Kidney epithelial cell (primary cell): ENCODE results near the gene ECSIT. TPM values are rescaled to one million over a fixed set of nuclear protein-coding genes. Genes with fewer than 3 reads are reported as not detected.

ENCODE experiments used
- DNase-seq: peaks from one replicate; pipeline ENCODE4 v3.0.0-alpha.2; 2010; ENCODE audit warnings: low read depth
- H3K27me3 ChIP-seq: 2 replicates; pipeline ENCODE4 v1.6.0; 2011; ENCODE audit warnings: low read length; ENCODE audit not compliant: control insufficient read depth, insufficient read depth
- H3K36me3 ChIP-seq: 2 replicates; pipeline ENCODE4 v1.5.1; 2011; ENCODE audit warnings: low read length; ENCODE audit not compliant: control insufficient read depth, insufficient read depth
- H3K4me3 ChIP-seq: 2 replicates; pipeline ENCODE4 v1.5.1; 2011; ENCODE audit warnings: low read depth, mild to moderate bottlenecking, control low read depth, low read length
- total RNA-seq: library from RNA; depleted of rRNA; stranded (reverse); fragments of >200 nt; gene quantifications from 2 replicates; pipeline ENCODE4 v1.2.3, GENCODE V29; 2015
- TF ChIP-seq, protein P1 (sequence below): IDR thresholded peaks from 2 replicates; pipeline ENCODE4 v1.5.1; 2011; ENCODE audit warnings: mild to moderate bottlenecking, moderate library complexity, low read length, control low read depth, inconsistent platforms; ENCODE audit not compliant: insufficient read depth, poor library complexity, severe bottlenecking

The ECSIT gene
- total RNA-seq, 1 donor from 2014 or later = 37.4 TPM

DNA sequence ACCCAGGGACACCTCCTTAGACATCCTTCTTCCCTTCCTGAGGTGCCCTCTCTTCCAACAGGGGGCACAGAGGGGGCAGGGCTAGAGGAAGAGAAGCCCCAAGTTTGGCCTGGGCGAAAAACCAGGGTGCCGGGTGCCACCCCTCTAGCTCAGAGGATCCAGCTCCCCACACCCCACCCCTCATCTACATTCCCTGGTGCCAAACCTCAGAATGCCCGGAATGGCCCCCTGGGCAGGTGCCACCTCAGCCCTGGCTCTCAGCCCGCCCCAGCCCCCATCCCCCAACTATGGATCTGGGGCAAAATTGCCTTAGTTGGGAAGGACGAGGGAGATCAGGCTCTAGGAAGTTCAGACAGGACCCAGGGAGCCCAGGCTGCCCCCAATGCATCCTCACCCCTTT is 11.7 kb upstream of the ECSIT start:
- peaks cover 5% of the 10 kb centered on the region for H3K27me3 ChIP-seq
- no peak overlapping the region for H3K4me3 ChIP-seq
- no peaks in the 10 kb centered on the region for H3K36me3 ChIP-seq
- no peak for DNase-seq
- TF ChIP-seq, protein P1, sequence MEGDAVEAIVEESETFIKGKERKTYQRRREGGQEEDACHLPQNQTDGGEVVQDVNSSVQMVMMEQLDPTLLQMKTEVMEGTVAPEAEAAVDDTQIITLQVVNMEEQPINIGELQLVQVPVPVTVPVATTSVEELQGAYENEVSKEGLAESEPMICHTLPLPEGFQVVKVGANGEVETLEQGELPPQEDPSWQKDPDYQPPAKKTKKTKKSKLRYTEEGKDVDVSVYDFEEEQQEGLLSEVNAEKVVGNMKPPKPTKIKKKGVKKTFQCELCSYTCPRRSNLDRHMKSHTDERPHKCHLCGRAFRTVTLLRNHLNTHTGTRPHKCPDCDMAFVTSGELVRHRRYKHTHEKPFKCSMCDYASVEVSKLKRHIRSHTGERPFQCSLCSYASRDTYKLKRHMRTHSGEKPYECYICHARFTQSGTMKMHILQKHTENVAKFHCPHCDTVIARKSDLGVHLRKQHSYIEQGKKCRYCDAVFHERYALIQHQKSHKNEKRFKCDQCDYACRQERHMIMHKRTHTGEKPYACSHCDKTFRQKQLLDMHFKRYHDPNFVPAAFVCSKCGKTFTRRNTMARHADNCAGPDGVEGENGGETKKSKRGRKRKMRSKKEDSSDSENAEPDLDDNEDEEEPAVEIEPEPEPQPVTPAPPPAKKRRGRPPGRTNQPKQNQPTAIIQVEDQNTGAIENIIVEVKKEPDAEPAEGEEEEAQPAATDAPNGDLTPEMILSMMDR = no peak

- no peak for DNase-seq
- Histone ChIP-seq H3K4me3 (no peak overlapping the region), H3K36me3 (no peaks in the 10 kb centered on the region), H3K27me3 (peaks cover 5% of the 10 kb centered on the region)
- TF ChIP-seq, protein P1 = no peak
Measured at GRCh38 chr19:11539495-11540365, 10.8 kb upstream of the ECSIT start.

GRCh38 chr19:11538232-11539036 is 9.5 kb upstream of the ECSIT start, which contains the start of gene CNN1:
Gene CNN1 (plus strand): TSS chr19:11538851. CDS start chr19:11538928, 77 bp downstream.
- Histone ChIP-seq H3K4me3 (no peak within 1 kb of the TSS), H3K27me3 (peaks cover 5% of the 10 kb centered on the region), H3K36me3 (no peaks in the 10 kb centered on the region)
- TF ChIP-seq, protein P1 = no peak
- DNase-seq = no peak

GRCh38 chr19:11535792-11536595 is 7.1 kb upstream of the ECSIT start:
- no peak for DNase-seq

DNA sequence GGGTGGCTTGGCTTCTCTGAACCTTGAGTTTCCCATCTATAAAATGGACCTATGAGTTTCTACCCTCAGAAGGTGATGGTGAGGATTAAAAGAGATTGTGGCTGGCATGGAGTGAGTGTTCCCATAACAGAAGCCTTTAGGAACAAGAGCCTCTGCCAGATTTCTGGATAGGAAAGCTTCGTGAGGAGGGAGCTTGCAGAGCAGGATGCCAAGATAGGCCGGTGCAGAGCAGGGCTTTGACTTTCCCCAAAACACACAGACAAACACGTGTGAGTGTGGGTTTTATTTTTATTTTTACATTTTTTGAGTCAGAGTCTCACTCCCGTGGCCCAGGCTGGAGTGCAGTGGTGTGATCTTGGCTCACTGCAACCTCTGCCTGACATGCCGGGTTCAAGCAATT is 6.0 kb upstream of the ECSIT start:
- H3K36me3 ChIP-seq = no peaks in the 10 kb centered on the region
- no peak for DNase-seq
- H3K4me3 ChIP-seq = no peak overlapping the region
- H3K27me3 ChIP-seq = peaks cover 5% of the 10 kb centered on the region
- TF ChIP-seq, protein P1 = no peak

More at GRCh38 chr19:11535792-11536595, 7.1 kb upstream of the ECSIT start:
- no peaks in the 10 kb centered on the region for H3K36me3 ChIP-seq
- peak overlapping the region; percentile 21 for H3K4me3 ChIP-seq
- peaks cover 5% of the 10 kb centered on the region for H3K27me3 ChIP-seq
- TF ChIP-seq, protein P1 = peak; percentile 73
